GM18861 (cell line): ENCODE measurements around the gene SLFN12L.
"Not testable (repeated sequence)": the region's sequence is repeated elsewhere in the genome, so short reads cannot be mapped to it uniquely, and the experiment has no call there.

Experiments
- ATAC-seq: cut with Tn5 transposase; IDR thresholded peaks from one replicate; pipeline ENCODE4 v1.9.1; 2021; ENCODE audit not compliant: unreplicated experiment

SLFN12L gene

GRCh38 chr17:35498448-35499178, 38.9 kb downstream of the SLFN12L start:
- no peak for ATAC-seq

DNA sequence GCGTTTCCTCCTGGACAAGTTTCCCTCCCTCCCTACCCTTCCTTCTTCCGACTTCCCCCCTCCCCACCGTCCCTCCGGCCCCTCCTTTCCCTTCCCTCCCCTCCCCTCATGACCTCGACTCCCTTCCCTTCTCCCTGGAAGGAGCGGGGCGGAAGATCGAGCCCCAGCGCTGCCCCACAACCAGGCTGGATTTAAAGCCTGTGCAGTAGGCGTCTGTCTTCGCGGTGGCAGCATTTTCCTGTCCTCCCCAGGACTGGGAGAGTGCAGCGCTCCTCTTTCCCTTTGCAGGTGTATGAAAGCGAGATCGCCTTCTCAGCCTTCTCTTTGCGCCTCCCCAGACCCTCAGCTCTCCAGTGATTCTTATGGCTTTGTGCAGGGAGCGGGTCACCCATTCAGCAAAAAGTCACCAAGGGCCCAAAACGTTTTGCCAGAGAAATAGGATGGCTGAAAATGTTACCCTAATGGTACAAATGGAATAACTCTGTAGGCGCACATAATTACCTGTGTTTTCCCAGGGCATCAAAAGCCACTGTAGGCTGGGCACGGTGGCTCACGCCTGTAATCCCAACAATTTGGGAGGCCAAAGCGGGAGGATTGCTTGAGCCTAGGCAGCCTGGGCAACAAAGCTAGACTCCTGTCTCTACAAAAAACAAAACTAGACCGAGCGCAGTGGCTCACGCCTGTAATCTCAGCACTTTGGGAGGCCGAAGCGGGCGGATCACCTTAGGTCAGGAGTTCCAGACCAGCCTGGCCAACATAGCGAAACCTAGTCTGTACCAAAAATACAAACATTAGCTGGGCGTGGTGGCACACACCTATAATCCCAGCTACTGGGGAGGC, 40.8 kb downstream of the SLFN12L start:
- no peak for ATAC-seq

DNA sequence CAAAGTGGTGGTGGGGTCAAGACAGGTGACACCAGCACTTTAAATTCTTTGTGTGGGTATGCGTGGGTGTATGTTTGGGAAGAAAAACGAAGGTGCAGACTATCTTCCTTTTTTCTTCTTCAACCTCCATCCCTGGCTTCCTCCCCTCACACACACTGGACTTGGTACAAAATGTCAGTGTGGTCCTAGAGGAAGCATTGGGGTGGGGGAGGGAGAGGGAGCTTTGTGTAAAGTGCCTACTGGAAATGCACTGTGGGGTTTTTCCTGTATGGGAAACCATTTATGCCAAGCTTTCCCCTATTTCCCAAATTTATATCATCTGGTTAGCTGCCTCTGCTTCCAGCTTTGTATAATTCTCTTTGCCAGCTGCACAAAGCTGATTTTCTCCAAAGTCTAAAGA, 44.4 kb downstream of the SLFN12L start:
- ATAC-seq: no peak

DNA sequence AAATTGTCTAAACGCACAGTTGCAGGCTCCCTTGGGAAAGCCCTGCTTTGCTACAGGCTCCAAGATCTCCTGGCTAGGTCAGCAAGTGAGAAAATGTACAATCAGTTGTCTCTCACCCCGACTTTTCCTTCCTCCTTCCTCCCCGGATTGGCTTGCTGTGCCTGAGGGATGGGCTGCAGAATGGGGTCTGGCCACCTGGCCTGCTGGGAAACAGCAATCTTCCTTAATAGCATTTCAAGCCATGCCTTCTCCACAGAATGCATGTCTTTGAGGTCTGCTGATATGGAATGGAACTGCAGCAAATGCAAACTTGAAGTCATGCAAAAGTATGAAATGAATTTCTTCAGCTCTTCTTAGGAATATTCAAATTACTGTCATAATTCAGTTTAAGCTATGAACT, 46.1 kb downstream of the SLFN12L start:
- ATAC-seq: no peak

GRCh38 chr17:35489944-35490343, 47.5 kb downstream of the SLFN12L start:
- ATAC-seq: no peak

GRCh38 chr17:35488991-35489390, 48.5 kb downstream of the SLFN12L start:
- ATAC-seq: no peak

DNA sequence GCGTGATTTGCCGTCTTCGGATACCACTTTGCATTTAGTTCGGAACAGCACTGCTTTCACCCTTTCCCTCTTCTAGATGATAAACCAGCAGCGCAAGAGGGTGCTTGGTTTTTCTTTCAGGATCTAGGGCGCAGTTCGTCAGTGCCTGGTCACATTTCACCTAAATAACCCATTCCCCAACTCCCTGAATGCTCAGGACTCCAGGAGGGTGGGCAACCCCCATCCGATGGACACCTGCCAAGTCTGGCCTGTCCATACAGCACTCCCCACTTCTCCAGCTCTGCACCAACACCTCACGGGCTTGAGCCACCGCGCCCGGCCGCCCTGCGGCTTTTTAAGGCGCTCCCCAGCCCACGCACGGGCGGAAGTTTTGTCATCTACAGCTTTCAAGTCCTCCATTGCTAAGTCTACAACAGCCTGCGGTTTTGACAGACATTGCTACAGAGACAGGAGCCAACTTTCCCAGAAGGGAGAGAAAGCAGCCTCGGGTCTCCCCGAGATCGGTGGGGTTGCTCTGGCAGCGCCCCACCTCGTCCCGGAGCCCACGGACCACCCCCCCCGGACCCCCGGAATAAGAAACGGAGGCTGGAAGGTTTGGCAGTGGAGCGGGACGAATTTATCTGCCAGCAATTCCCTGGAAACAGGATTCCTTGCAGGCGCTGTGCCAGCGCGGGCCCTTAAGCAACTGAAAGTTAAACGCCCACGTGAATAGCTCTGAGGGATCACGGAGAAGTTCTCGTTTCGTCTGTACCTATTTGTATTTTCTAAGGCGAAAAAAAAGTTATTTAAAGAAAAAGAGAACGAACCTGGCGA, 50.4 kb downstream of the SLFN12L start:
- no peak for ATAC-seq

DNA sequence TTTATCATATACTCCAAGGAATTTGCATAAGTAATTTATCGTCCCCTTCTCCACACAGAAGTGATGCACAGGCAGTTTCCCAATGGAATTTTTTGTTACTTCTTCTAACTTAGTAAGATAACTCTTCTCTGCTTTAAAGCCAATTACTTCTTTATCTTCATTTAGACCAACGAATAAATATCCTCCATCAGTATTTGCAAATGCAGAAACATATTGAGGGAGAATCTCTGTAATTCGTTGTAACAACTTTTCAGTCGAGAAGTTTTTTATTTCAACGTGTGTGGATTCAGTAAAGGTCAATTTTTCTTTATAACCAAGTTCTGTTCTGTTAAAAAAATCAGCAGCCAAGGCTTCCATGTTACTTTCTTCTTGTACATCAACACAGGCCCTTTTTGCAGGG, 58.2 kb downstream of the SLFN12L start:
- ATAC-seq: no peak

- ATAC-seq: no peak
Measured at GRCh38 chr17:35477248-35477647, 60.2 kb downstream of the SLFN12L start.

DNA sequence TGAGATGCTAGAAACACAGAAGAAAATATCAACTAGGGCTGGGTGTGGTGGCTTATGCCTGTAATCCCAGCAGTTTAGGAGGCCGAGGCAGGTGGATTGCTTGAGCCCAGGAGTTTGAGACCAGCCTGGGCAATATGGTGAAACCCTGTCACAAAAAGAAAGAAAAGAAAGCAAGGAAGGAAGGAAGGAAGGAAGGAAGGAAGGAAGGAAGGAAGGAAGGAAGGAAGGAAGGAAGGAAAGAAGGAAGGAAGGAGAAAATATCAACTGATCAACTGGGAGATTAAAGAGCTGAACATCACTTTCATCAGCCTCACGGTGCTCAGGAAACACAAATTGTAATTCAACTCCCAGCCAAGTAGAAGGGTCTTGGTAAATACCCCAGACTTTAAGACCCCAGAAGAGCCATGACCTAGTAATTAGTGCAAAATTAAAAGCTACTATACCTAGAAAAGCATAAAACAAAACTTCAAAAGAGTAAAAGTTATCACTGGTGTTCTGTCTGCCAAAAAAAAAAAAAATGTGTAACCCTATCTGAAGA, 61.1 kb downstream of the SLFN12L start:
- ATAC-seq: no peak

- ATAC-seq: no peak
Measured at GRCh38 chr17:35468475-35468874, 69.0 kb downstream of the SLFN12L start.

DNA sequence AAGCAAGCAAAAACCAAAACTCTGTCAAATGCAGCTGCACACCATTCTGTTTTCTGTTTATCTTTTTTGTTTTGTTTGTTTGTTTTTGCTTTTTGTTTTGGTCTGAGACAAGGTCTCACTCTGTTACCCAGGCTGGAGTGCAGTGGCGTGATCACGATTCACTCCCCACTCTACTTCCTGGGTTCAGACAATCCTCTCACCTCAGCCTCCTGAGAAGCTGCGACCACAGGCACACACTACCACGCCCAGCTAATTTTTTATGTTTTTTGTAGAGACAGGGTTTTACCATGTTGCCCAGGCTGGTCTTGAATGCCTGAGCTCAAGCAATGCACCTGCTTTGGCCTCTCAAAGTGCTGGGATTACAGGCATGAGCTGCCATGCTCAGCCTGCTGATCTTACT, 69.7 kb downstream of the SLFN12L start:
- ATAC-seq: no peak

GRCh38 chr17:35460354-35460851, 77.1 kb downstream of the SLFN12L start:
- ATAC-seq: peak; percentile 79

DNA sequence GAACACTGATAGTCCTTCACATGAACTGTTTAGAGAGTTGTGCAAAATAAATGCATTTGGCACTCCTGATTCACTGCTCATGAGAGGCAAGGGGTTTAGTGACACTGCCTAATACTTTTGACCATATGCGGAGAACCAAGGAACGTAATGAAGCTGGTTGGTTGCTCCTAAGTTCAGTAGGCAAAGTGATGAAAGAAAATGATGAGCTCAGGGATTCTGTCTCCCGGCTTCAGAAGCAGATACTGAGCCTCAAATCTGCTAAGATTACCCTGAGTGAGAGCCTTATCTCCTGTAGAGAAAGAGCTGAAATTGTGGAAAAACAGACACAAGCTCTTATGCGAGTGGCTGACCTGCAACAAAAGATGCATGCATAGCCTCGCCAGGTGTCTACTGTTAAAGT, 83.4 kb downstream of the SLFN12L start:
- ATAC-seq: not testable (repeated sequence)

DNA sequence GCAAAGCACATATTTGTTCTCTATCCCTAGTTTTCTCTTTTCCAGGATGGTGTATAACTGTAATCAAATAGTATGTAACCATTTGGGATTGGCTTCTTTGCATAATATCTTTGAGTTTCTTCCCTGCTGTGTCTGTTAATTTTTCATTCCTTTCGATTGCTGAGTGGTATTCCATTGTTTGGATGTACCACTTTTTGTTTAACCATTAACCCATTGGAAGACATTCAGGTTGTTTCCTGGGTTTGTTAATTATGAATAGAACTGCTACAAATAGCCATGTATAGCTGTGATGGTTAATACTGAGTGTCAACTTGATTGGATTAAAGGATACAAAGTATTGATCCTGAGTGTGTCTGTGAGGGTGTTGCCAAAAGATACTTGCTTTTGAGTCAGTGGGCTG, 84.3 kb downstream of the SLFN12L start:
- ATAC-seq: no peak

GRCh38 chr17:35449371-35449931, 88.0 kb downstream of the SLFN12L start:
- ATAC-seq: no peak

GRCh38 chr17:35448899-35449227, 88.6 kb downstream of the SLFN12L start:
- ATAC-seq: no peak

DNA sequence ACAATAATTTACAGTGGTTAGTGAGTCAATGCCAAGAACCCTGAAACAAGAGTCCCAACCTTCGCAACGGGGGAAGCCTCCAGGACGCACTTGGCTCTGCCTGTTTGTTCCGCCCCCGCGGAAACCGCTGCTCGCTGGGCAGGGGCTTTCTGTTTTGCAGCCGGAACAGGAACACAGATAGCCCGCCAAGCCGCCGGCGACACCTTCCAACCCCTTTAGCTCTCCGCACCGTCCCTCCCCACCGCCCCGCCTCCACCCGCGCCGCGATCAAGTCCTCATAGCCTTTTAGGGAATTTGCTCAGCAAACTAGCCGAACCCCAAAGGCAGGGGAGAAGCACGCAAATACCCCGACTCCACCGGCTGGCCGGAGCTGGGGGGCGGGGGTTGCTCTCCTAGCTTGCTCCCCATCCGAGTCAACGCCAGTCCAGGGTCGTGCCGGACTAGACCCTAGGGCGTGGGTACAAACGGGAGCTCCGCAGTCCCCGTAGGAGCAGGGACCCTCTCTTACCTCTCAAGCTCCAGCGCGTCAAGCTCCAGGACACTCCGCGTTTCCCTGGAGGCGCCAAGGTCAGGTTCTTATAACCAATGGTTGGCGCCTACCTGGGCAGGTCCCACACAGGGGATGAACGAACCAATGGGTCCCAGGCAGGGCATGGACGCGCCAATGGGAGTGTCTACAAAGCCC, 89.1 kb downstream of the SLFN12L start, which contains the start of gene SLFN13:
Gene SLFN13, minus strand, starts transcription at position 553 of the 685 bp plus-strand sequence. CDS start 3,086 bp downstream, outside the sequence.
- peak; percentile 63 for ATAC-seq

- ATAC-seq: no peak
Measured at GRCh38 chr17:35447499-35447898, 90.0 kb downstream of the SLFN12L start.

- ATAC-seq: no peak
Measured at GRCh38 chr17:35438433-35438832, 99.0 kb downstream of the SLFN12L start.
